Hindlimb muscle (tissue), 1 donor: ENCODE results near the gene ROBO2. TPM values are rescaled to one million over a fixed set of nuclear protein-coding genes. Genes with fewer than 3 reads are reported as not detected.

Experiments
- DNase-seq: peaks from one replicate; pipeline ENCODE4 v3.0.0-alpha.2; 2013
- polyA plus RNA-seq: library from polyadenylated mRNA; unstranded; fragments of 120-200 nt; gene quantifications from one replicate; pipeline ENCODE4 v1.2.1, GENCODE V29; 2013; ENCODE audit not compliant: insufficient read length

The ROBO2 gene
- polyA plus RNA-seq, 1 donor, result 2.9 TPM

- no peak for DNase-seq
Observed at GRCh38 chr3:77524463-77524862, 484.6 kb downstream of the ROBO2 start.

- DNase-seq, result no peak
Observed at GRCh38 chr3:77524946-77525682, 485.2 kb downstream of the ROBO2 start.

GRCh38 chr3:77526573-77527113, 486.7 kb downstream of the ROBO2 start:
- DNase-seq, result no peak

- DNase-seq, result no peak
Observed at GRCh38 chr3:77529522-77529921, 489.6 kb downstream of the ROBO2 start.

GRCh38 chr3:77530870-77531269, 491.0 kb downstream of the ROBO2 start:
- DNase-seq, result peak; percentile 11

GRCh38 chr3:77535116-77535515, 495.2 kb downstream of the ROBO2 start:
- DNase-seq, result no peak

- DNase-seq, result no peak
Observed at GRCh38 chr3:77536038-77536775, 496.3 kb downstream of the ROBO2 start.

- DNase-seq, result no peak
Observed at GRCh38 chr3:77539014-77539413, 499.1 kb downstream of the ROBO2 start.

GRCh38 chr3:77539677-77540076, 499.8 kb downstream of the ROBO2 start:
- DNase-seq, result no peak

- DNase-seq, result no peak
Observed at GRCh38 chr3:77541203-77541922, 501.5 kb downstream of the ROBO2 start.

GRCh38 chr3:77546246-77546645, 506.3 kb downstream of the ROBO2 start:
- no peak for DNase-seq

GRCh38 chr3:77549034-77549433, 509.1 kb downstream of the ROBO2 start:
- no peak for DNase-seq

- no peak for DNase-seq
Observed at GRCh38 chr3:77553240-77553639, 513.3 kb downstream of the ROBO2 start.

GRCh38 chr3:77562089-77562488, 522.2 kb downstream of the ROBO2 start:
- DNase-seq, result no peak

GRCh38 chr3:77563012-77563411, 523.1 kb downstream of the ROBO2 start:
- DNase-seq, result no peak

GRCh38 chr3:77566055-77566454, 526.2 kb downstream of the ROBO2 start:
- DNase-seq, result no peak

- DNase-seq, result no peak
Observed at GRCh38 chr3:77571971-77572715, 532.2 kb downstream of the ROBO2 start.

GRCh38 chr3:77577264-77577663, 537.4 kb downstream of the ROBO2 start:
- DNase-seq, result no peak

GRCh38 chr3:77586216-77586615, 546.3 kb downstream of the ROBO2 start:
- DNase-seq, result no peak

GRCh38 chr3:77588863-77589262, 549.0 kb downstream of the ROBO2 start:
- no peak for DNase-seq

- no peak for DNase-seq
Observed at GRCh38 chr3:77590191-77590590, 550.3 kb downstream of the ROBO2 start.

GRCh38 chr3:77595371-77595870, 555.5 kb downstream of the ROBO2 start:
- no peak for DNase-seq
